WERI-Rb-1 (cell line): ENCODE measurements around the gene SUN5.
"Not testable (repeated sequence)": the region's sequence is repeated elsewhere in the genome, so short reads cannot be mapped to it uniquely, and the experiment has no call there.

ENCODE experiments used
- DNase-seq: peaks from one replicate; pipeline ENCODE4 v3.0.0-alpha.2; 2020
- H3K27ac ChIP-seq: fragments of 250-450 bp; sonication (Bioruptor Pico); 2 replicates; pipeline ENCODE4 v1.5.1; 2020; ENCODE audit warnings: mild to moderate bottlenecking, moderate library complexity
- H3K27me3 ChIP-seq: fragments of 250-450 bp; sonication (Bioruptor Pico); 2 replicates; pipeline ENCODE4 v1.5.1; 2021; ENCODE audit warnings: mild to moderate bottlenecking, low read depth, moderate library complexity; ENCODE audit not compliant: insufficient read depth, severe bottlenecking
- H3K36me3 ChIP-seq: fragments of 250-450 bp; sonication (Bioruptor Pico); 2 replicates; pipeline ENCODE4 v1.5.1; 2020; ENCODE audit warnings: mild to moderate bottlenecking, moderate library complexity
- H3K4me3 ChIP-seq: 2 replicates; pipeline ENCODE4 v1.5.1; 2011; ENCODE audit warnings: low read depth, mild to moderate bottlenecking, control low read depth, low read length
- H3K9me3 ChIP-seq: fragments of 250-450 bp; sonication (Bioruptor Pico); 2 replicates; pipeline ENCODE4 v1.5.1; 2021; ENCODE audit warnings: mild to moderate bottlenecking, moderate library complexity; ENCODE audit not compliant: severe bottlenecking
- TF ChIP-seq, protein P1 (sequence below): IDR thresholded peaks from 2 replicates; pipeline ENCODE4 v1.5.1; 2011; ENCODE audit warnings: low read depth, mild to moderate bottlenecking, control low read depth, inconsistent platforms, low read length

The SUN5 gene

GRCh38 chr20:32965581-32966373 lies 38.5 kb downstream of the SUN5 start:
- TF ChIP-seq, protein P1, sequence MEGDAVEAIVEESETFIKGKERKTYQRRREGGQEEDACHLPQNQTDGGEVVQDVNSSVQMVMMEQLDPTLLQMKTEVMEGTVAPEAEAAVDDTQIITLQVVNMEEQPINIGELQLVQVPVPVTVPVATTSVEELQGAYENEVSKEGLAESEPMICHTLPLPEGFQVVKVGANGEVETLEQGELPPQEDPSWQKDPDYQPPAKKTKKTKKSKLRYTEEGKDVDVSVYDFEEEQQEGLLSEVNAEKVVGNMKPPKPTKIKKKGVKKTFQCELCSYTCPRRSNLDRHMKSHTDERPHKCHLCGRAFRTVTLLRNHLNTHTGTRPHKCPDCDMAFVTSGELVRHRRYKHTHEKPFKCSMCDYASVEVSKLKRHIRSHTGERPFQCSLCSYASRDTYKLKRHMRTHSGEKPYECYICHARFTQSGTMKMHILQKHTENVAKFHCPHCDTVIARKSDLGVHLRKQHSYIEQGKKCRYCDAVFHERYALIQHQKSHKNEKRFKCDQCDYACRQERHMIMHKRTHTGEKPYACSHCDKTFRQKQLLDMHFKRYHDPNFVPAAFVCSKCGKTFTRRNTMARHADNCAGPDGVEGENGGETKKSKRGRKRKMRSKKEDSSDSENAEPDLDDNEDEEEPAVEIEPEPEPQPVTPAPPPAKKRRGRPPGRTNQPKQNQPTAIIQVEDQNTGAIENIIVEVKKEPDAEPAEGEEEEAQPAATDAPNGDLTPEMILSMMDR = no peak
- H3K4me3 ChIP-seq = no peak overlapping the region
- H3K9me3 ChIP-seq = no peaks in the 10 kb centered on the region
- DNase-seq = no peak
- no peaks in the 10 kb centered on the region for H3K27me3 ChIP-seq
- no peak overlapping the region for H3K27ac ChIP-seq
- H3K36me3 ChIP-seq = no peaks in the 10 kb centered on the region

GRCh38 chr20:32965115-32965514 lies 39.1 kb downstream of the SUN5 start:
- H3K9me3 ChIP-seq = no peaks in the 10 kb centered on the region
- H3K4me3 ChIP-seq = no peak overlapping the region
- no peak overlapping the region for H3K27ac ChIP-seq
- DNase-seq = no peak
- no peaks in the 10 kb centered on the region for H3K27me3 ChIP-seq
- TF ChIP-seq, protein P1 = no peak
- H3K36me3 ChIP-seq = no peaks in the 10 kb centered on the region

DNA sequence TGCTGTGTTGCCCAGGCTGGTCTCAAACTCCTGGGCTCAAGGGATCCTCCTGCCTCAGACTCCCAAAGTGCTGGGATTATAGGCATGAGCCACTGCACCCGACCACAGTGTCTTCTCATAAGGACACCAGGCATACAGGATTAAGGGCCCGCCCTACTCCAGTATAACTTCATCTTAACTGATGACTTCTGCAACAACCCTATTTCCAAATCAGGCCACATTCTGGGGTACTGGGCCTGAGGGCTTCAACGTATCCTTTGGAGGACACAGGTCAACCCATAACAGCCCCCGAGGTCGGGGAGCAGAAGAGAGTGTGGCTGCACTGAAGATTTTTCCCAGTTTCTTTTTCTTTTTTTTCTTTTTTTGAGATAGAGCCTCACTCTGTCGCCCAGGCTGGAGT lies 39.7 kb downstream of the SUN5 start:
- Histone ChIP-seq H3K9me3 (no peaks in the 10 kb centered on the region), H3K4me3 (no peak overlapping the region), H3K27ac (no peak overlapping the region), H3K27me3 (no peaks in the 10 kb centered on the region), H3K36me3 (no peaks in the 10 kb centered on the region)
- TF ChIP-seq, protein P1 = no peak
- DNase-seq = no peak

- no peaks in the 10 kb centered on the region for H3K9me3 ChIP-seq
- TF ChIP-seq, protein P1 = no peak
- no peaks in the 10 kb centered on the region for H3K27me3 ChIP-seq
- no peak overlapping the region for H3K4me3 ChIP-seq
- no peaks in the 10 kb centered on the region for H3K36me3 ChIP-seq
- no peak overlapping the region for H3K27ac ChIP-seq
- DNase-seq = no peak
Observed at GRCh38 chr20:32963176-32963575, 41.1 kb downstream of the SUN5 start.

DNA sequence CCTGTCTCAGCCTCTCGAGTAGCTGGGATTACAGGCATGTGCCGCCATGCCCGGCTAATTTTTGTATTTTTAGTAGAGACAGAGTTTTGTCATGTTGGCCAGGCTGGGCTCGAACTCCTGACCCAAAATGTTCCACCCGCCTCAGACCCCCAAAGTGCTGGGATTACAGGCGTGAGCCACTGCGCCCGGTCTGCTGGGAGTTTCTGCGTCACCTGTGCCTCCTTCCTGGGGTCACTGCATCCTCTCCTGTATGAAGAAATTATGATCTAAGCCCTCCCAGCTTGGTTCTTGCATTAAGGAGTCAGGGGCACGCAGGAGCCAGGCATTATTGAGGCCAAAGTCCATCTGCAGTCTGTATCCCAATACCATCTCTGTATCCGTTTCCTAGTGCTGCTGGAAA lies 41.6 kb downstream of the SUN5 start:
- not testable (repeated sequence) for H3K27ac ChIP-seq

DNA sequence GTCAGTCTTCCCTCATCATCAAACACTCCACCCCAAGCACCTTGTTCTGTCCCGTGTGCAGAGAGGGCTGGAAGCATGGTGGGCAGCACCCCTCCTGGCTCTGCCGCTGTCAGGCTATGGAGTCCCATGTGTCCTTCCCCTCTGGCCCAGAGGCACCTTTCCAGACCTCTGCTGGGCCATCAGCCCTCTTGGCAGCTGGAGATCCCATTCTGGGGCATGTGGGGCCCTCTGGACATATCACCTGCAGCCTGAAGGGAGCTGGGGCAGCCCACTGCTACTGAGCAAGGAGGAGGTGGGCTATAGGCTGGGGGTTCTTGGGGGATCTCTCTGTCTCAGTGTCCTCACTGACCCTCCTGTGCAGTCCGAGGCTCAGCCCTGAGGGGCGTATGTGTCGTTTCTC lies 42.2 kb downstream of the SUN5 start:
- peaks cover 4% of the 10 kb centered on the region for H3K9me3 ChIP-seq
- DNase-seq = no peak
- no peaks in the 10 kb centered on the region for H3K27me3 ChIP-seq
- H3K4me3 ChIP-seq = no peak overlapping the region
- TF ChIP-seq, protein P1 = no peak
- no peak overlapping the region for H3K27ac ChIP-seq
- no peaks in the 10 kb centered on the region for H3K36me3 ChIP-seq

More for the DNA sequence above, 41.6 kb downstream of the SUN5 start:
- not testable (repeated sequence) for H3K4me3 ChIP-seq, H3K27me3 ChIP-seq, H3K36me3 ChIP-seq, H3K9me3 ChIP-seq, DNase-seq
